ENCODE results near the gene ARID3C.

GRCh38 chr9:34629491-34629808 is 584 bp upstream of the ARID3C start:
- TF ChIP-seq CTCF (IDR thresholded peaks at IDR 0.05; ENCODE audit: extremely low read depth in 1 of 2, insufficient read depth in 1 of 2, low read depth in 1 of 2, low read length in 2 of 2) (no peak), POLR2A (IDR thresholded peaks at IDR 0.05; ENCODE audit: low read depth, low read length) (no peak)

All from endothelial cell of umbilical vein (primary cell).